MG63 (cell line): Measurements from ENCODE around the gene GLI3. TPM values are rescaled to one million over a fixed set of nuclear protein-coding genes. Genes with fewer than 3 reads are reported as not detected.

ENCODE experiments used
- DNase-seq: peaks from one replicate; pipeline ENCODE4 v3.0.0-alpha.2; 2020
- H3K27me3 ChIP-seq: fragments of 250-450 bp; sonication (Bioruptor Pico); 2 replicates; pipeline ENCODE4 v1.5.1; 2020; ENCODE audit warnings: mild to moderate bottlenecking, moderate library complexity
- H3K36me3 ChIP-seq: fragments of 250-450 bp; sonication (Bioruptor Pico); 2 replicates; pipeline ENCODE4 v1.5.1; 2020; ENCODE audit warnings: mild to moderate bottlenecking, moderate library complexity
- H3K4me3 ChIP-seq: fragments of 250-450 bp; sonication (Bioruptor Pico); 2 replicates; pipeline ENCODE4 v1.5.1; 2020; ENCODE audit warnings: mild to moderate bottlenecking, moderate library complexity
- H3K9me3 ChIP-seq: fragments of 250-450 bp; sonication (Bioruptor Pico); 2 replicates; pipeline ENCODE4 v1.5.1; 2020; ENCODE audit warnings: mild to moderate bottlenecking, moderate library complexity
- total RNA-seq: library from RNA; depleted of rRNA; stranded (reverse); fragments of >200 nt; shearing (Covaris generic); gene quantifications from 2 replicates; pipeline ENCODE4 v1.2.3, GENCODE V29; 2014; ENCODE audit warnings: low replicate concordance

Gene GLI3
- total RNA-seq, 1 experiment from 2014 or later: 0.59 TPM

DNA sequence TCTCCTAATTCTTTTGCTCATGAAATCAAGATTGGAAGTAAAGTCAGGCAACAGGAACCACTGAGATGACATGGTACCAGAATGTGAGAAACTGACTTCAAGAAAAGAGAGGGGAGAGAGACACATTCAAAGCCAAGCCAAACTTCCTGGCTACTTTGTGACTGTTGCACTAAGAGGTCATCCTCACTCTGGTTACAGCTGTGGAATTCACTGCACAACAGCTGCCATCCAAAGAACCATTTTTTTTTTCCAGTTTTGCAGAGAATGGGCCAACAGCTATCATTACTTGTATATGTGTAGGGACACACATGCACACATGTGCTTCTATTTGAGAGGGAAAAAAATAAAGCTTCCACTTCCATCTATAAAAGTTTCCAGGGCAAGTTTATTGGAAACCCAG is 203.5 kb downstream of the GLI3 start:
- Histone ChIP-seq H3K9me3 (no peaks in the 10 kb centered on the region), H3K4me3 (no peak overlapping the region), H3K27me3 (no peaks in the 10 kb centered on the region), H3K36me3 (no peaks in the 10 kb centered on the region)
- DNase-seq: no peak

DNA sequence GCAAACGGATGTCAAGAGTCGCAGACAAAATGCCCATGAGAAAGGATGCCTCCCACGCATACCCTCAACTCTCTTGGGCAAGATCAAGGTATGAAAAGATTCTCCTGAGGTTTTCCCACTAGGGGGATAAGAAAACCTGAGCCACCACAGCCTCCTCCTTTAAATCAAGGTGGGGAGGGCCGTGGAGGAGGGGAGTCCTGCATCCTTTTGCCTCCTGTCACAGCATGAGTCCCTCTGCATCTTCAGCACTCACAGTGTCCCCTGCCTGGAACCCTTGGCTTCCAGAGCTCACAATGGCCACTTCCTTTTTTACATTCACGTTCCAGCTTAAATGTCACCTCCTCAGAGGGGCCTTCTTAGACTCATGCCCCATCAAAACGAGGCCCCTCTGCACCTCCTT is 207.6 kb downstream of the GLI3 start:
- DNase-seq: no peak
- no peaks in the 10 kb centered on the region for H3K9me3 ChIP-seq

DNA sequence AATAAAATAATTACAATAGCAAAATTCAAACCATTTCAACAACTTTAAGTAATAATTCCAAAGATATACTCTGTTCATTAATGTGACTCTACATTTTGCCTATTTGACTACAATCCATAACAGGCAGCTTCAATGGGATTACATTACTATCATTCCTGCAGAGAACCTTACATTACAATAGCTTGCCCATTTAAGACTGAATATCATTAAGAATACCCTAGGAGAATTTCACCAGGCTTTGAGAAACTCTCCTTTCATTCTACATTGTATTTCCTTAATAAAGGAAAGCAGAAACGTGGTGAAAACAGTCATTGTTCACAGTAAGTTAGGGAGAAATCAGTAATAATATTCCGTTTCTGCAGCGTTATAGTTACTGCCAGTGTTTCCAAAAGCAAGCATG is 209.5 kb downstream of the GLI3 start:
- H3K4me3 ChIP-seq: no peak overlapping the region
- DNase-seq: no peak
- H3K36me3 ChIP-seq: no peaks in the 10 kb centered on the region
- no peaks in the 10 kb centered on the region for H3K27me3 ChIP-seq
- no peaks in the 10 kb centered on the region for H3K9me3 ChIP-seq

More for the DNA sequence above, 207.6 kb downstream of the GLI3 start:
- no peaks in the 10 kb centered on the region for H3K27me3 ChIP-seq
- H3K4me3 ChIP-seq: no peak overlapping the region
- H3K36me3 ChIP-seq: no peaks in the 10 kb centered on the region

DNA sequence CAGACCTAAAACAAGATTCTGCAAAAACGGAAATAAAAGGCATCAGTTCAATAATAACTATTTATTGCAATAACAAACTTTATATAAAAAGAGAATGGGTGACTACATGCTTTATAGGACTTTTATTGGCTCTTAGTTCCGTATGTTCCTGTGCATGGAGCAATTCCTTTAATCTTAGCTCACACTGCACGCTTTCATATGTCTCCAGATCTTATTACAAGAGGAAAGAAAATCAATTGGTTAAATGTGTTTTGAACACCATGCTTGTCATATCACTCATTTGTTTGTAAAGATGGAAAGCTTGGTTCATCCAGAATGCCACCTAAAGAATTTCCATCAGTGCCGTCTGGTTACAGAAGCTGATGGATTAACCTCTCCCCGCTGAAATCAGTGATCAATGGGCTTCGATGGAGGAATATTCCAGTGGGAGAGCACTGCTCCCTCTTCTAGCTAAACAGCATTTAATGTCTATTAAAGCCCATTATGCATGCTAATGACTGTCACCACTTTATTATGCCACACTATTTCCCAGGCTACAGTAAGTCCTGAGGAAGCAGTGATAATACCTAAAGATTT is 210.3 kb downstream of the GLI3 start:
- Histone ChIP-seq H3K27me3 (no peaks in the 10 kb centered on the region), H3K4me3 (no peak overlapping the region), H3K36me3 (no peaks in the 10 kb centered on the region), H3K9me3 (no peaks in the 10 kb centered on the region)
- DNase-seq: no peak

DNA sequence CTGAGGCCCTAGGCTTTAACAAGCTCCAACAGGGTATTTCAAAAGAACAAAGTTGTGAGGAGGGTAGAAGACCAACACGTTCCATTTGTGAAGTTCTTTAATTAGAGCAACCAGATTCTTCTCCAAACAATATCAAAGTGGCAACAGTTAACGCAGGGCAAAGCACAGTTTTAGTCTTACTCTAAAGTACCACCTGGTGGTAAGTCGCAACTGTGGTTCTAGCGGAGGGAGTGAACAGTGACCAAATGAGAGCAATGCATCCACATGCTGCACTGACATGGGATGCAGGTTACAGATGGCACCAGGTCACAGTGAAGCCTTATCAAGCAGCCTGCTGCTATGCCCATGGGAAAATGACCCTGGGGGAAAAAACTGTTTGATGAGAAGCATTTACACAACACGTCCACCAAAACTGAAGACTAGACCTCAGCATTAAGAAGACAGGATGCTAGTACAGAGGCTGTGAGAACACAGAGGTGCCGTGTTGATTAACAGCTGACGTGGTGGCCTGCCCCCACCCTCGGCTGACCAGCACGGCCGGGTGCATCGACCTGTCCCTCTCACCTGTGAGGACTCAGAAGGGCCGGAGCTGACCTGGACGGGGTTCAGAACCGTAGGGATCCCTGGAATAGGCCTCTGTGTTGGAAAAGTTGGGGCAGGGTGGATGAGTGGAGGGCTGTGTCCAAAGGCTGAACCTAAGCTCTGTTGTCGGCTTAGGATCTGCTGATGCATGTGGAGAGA is 211.2 kb downstream of the GLI3 start:
- Histone ChIP-seq H3K36me3 (no peaks in the 10 kb centered on the region), H3K4me3 (no peak overlapping the region), H3K27me3 (no peaks in the 10 kb centered on the region), H3K9me3 (no peaks in the 10 kb centered on the region)
- DNase-seq: no peak

DNA sequence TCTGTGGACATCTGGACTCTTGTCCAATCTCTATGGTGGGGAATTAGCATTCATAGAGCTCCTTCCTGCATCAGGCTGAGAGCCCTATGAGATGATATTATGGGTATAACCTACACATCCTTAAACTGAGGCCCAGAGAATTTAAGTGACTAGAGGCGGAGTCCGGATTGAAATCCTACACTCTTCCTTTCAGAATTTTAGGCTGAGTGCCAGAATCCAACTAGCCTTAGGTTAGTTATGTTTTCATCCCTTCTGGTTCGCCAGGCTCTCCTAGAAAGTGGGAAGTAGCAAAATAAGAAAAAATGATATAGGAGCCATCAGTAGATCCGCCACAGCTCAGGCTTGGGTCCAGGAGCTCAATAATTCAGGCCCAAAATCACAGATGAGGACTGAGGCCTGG is 212.5 kb downstream of the GLI3 start:
- Histone ChIP-seq H3K4me3 (no peak overlapping the region), H3K9me3 (no peaks in the 10 kb centered on the region), H3K36me3 (no peaks in the 10 kb centered on the region), H3K27me3 (no peaks in the 10 kb centered on the region)
- DNase-seq: no peak

DNA sequence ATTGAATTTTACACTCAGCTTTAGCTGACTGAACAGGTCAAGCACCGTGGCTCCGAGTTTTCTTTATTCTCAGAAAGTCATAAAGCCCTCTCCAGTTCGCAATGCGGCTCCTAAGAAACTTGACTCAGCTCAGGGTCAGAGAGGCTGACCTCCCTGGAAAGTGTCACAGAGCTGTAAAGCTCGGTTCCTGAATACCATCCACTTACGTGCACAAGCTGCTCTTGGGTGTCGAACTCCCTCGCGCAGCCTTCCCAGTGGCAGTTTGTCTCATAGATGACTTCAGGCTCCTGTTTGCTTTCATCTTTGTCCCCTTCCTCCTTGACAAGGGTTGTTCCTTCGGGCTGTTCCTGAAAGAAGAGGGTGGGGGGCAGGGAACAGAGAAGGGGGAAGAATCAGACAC is 213.7 kb downstream of the GLI3 start:
- Histone ChIP-seq H3K9me3 (no peaks in the 10 kb centered on the region), H3K27me3 (no peaks in the 10 kb centered on the region)
- no peak for DNase-seq

DNA sequence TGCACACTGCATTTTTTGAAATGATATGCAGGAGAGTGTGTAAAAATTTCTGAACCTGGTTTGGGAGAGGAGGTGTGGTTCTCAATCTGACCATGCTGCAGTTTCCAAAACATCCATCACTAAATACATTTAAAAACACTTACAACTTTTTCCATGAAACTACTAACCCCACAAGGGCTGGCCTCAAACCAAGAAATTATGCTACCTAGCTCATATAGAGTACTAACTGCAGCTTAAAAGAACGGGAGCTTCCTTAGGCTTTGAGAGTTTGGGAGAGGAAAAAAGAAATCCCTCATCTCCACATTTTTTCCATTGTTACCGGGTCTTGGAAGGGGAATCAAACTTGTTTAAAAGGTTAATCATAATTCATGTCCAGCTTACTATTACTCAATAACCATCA is 214.2 kb downstream of the GLI3 start:
- DNase-seq: no peak
- no peak overlapping the region for H3K4me3 ChIP-seq

More for the DNA sequence above, 213.7 kb downstream of the GLI3 start:
- no peaks in the 10 kb centered on the region for H3K36me3 ChIP-seq
- no peak overlapping the region for H3K4me3 ChIP-seq

DNA sequence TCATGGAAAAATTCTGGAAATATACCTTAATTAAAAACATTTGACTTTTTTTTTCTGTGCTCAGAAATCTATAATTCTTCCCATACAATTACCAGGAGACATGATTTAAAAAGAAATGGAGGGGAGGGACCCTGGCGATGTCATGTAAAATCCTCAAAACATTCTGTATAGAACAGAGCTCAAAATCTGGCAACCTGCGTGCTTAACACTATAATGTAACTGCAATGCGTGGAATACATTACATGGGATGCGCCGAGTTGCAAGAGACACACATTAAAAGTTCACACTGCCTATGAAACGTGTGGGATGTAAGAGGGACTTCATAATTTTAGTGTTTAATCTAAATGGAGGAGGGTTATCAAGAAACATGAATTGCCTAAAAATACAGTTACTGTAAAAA is 215.0 kb downstream of the GLI3 start:
- Histone ChIP-seq H3K4me3 (no peak overlapping the region), H3K36me3 (no peaks in the 10 kb centered on the region), H3K27me3 (no peaks in the 10 kb centered on the region), H3K9me3 (no peaks in the 10 kb centered on the region)
- DNase-seq: no peak

More for the DNA sequence above, 214.2 kb downstream of the GLI3 start:
- H3K36me3 ChIP-seq: no peaks in the 10 kb centered on the region
- H3K9me3 ChIP-seq: no peaks in the 10 kb centered on the region
- H3K27me3 ChIP-seq: no peaks in the 10 kb centered on the region

DNA sequence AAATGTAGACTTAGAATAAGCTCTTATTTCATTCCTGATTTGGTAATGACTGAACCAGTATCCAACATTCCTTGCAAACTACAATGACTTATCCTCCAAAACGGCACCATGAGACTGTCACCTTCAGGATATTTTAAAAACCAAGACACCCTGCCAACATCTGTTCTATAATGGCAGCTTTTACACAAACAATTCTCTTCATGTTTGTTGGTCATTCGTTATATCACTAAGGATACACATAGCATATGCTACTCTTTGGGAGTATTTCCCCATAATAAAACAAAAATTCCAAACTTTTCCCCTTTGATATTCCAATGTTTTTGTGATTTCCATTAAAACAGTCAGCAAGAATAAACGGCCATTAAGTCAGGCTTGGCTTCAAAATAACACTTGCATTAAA is 215.4 kb downstream of the GLI3 start:
- Histone ChIP-seq H3K36me3 (no peaks in the 10 kb centered on the region), H3K4me3 (no peak overlapping the region), H3K27me3 (no peaks in the 10 kb centered on the region), H3K9me3 (no peaks in the 10 kb centered on the region)
- DNase-seq: no peak

DNA sequence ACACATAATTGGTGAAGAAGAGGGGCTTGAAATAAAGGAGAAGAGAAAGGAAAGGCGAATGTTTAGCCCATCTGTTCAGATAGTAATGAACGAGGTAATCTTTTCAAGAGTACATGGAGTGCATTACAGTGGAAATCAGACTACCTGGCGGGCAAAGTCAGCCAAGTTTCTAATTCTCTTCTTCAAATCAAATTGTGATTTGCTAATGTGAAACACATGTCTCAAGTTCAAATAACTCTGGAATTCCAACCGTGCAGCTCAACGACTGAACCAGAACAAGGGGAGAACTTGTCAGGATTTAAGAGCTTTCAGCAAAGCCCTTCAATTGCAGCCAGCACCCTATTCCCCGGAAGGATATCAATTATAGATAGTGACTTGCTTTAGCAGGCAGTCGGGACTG is 216.9 kb downstream of the GLI3 start:
- Histone ChIP-seq H3K36me3 (peaks cover under 1% of the 10 kb centered on the region), H3K9me3 (no peaks in the 10 kb centered on the region), H3K4me3 (no peak overlapping the region), H3K27me3 (no peaks in the 10 kb centered on the region)
- no peak for DNase-seq

DNA sequence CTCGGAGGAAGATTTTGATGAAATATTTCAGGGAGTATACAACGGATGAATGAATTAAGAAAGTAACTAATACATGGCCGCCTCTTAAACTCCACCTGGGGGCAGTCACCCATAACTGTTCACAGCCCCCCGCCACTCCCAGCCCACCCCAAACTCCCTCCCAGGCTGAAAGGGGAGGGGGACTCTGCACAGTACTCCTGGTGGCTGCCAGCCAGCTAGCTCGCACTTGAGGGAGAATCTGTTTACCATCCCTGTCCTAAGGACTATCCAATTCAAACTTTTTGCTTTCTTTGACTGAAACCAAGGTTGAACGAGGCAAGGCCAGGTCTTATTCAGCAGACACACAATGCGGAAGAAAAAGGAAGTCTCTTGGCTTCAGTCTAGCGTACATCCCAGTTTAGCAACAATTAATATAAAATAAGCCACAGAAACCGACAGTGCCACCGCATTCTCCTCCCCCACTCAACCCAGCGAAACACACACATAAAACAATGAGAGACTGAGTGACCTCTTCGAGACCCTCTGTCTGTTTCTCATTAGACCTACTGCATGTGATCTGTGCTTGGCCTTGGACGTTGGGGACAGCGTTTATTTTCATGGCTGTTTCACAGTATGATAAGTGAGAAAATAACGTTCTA is 219.5 kb downstream of the GLI3 start:
- DNase-seq: no peak
- Histone ChIP-seq H3K4me3 (no peak overlapping the region), H3K27me3 (no peaks in the 10 kb centered on the region), H3K9me3 (peaks cover 6% of the 10 kb centered on the region), H3K36me3 (peaks cover 6% of the 10 kb centered on the region)

DNA sequence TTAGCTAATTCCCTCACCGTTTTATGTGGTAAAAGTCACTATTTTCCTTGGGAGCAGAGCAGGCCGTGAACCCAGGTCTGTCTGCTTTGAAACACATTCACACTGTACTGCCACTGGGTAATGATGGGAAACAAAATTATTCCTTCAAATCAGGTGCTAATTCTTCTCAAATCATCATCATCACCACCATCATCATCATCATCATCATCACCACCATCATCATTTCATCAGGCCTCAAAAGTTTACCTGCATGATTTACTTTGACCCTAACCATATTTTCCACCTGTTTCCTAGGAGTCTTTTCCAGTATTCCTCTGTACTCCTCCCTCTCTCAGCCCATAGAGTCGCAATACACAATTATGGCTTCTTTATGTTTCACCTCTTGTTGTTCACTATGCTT is 220.5 kb downstream of the GLI3 start:
- no peaks in the 10 kb centered on the region for H3K27me3 ChIP-seq
- H3K9me3 ChIP-seq: peaks cover 6% of the 10 kb centered on the region
- DNase-seq: no peak
- H3K36me3 ChIP-seq: peaks cover 6% of the 10 kb centered on the region
- H3K4me3 ChIP-seq: no peak overlapping the region

DNA sequence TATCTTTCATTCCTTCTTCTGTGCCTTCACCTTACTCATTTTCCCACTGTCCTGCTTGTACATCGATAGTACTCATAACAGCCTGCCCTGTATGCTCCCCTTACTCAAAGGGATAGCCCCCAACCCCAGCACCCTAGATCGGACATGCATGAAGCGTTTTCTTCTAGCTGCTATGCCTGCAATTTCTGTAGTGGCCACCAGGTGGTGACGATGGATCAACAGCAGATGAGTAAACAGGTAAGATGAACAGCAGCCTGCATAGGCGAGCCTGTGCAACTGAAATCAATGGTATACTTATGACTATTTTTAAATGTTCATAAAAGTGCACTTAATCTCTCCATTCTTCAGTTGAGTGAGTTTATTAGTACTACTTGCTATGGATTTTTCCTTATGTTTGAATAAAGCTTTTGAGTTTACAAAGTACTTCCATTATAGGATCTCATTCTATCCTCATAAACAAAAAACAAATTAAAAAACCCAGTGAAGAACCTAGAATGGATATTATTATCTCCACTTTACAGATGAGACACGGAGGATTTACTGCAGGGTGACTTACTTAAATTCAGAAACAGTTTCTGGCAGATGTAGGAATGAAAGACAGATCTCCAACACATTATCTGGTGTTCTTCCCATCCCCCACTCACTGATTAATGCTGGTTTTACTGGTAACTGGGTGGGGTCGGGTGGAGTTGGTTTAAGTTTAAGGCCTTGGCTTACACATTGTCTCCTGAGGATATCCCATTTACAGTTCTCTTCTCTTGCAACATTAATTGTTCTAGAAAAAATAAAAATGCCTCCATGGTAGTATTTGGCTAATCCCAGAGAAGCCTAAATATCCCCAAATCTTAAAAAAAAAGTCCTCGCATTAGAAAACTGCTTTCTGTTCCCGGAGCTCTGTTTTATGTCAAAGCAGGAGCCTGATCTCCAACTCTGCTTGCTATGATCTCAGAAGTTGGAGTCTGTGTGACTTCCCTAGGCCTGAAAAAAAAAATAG is 222.1 kb downstream of the GLI3 start:
- peaks cover 6% of the 10 kb centered on the region for H3K36me3 ChIP-seq
- DNase-seq: peak; percentile 14
- H3K27me3 ChIP-seq: no peaks in the 10 kb centered on the region
- peaks cover 6% of the 10 kb centered on the region for H3K9me3 ChIP-seq
- H3K4me3 ChIP-seq: no peak overlapping the region

DNA sequence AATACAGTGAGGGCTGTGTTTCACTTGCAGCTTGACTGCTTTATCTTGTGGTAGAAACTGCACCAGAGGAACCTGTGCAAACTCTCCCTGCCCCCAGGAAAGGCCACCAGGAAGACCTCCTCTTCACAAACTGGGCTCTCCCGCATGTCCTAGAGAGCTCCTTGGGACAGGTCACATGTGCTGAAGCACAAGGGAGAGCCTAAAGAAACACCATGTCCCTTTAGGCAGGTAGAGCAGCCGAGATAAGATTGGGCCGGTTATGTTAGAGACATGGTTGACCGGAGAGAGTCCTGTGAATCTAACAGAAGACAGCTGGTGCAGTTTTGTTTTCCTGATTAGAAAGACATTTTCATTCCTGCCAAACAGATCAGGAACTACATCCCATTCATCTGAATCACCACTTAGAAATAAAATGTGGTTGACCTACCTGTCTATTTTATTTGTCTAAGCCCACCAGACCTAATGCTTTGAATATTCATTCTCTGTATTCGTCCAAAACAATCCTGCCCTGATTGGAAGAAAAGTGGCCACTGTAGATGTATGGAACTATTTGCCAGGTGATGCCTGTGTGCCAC is 224.1 kb downstream of the GLI3 start:
- Histone ChIP-seq H3K27me3 (no peaks in the 10 kb centered on the region), H3K9me3 (peaks cover 6% of the 10 kb centered on the region), H3K4me3 (no peak overlapping the region), H3K36me3 (peaks cover 6% of the 10 kb centered on the region)
- DNase-seq: no peak

DNA sequence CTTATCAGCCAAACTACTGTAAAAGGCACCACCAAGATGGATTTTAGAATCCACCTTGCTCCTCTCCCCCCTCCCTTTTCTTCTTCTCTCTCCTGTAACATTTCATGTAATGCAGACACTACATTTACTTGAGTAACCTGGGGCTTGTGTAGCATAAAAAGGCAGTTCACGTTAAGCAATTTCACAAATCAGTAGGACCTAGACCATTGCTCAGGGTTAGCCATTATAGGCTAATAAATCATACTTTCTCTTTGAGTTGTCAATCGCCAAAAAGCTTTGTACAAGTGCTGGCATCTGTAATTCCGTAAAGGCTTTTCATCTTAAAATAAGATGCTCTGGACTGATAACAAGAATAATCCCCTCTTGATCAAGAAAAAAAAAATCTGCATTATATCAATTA is 224.7 kb downstream of the GLI3 start:
- H3K4me3 ChIP-seq: no peak overlapping the region
- H3K9me3 ChIP-seq: peaks cover 6% of the 10 kb centered on the region
- no peaks in the 10 kb centered on the region for H3K27me3 ChIP-seq
- peaks cover 6% of the 10 kb centered on the region for H3K36me3 ChIP-seq
- DNase-seq: no peak
